OCI-LY3 (cell line): ENCODE results near the gene EFNA3.

ENCODE experiments used
- CTCF ChIP-seq: fragments of 200-600, 300-600 bp; sonication (generic); IDR thresholded peaks from 2 replicates; pipeline ENCODE4 v1.5.1; 2014; ENCODE audit warnings: antibody characterized with exemption, low read length, low read depth
- EZH2phosphoT487 ChIP-seq: fragments of 200-600 bp; shearing (Covaris generic); IDR thresholded peaks from 2 replicates; pipeline ENCODE4 v1.6.1; 2018; ENCODE audit warnings: antibody characterized with exemption, mixed run types, low read depth

GRCh38 chr1:155064832-155065429 is 13.7 kb upstream of the EFNA3 start:
- TF ChIP-seq CTCF (no peak), EZH2phosphoT487 (no peak)
